ENCODE results near the gene SRGAP3.

GRCh38 chr3:9119331-9119730, 130.1 kb downstream of the SRGAP3 start:
- TF ChIP-seq PATZ1 (CRISPR knock-in tag; IDR thresholded peaks at IDR 0.05; ENCODE audit: borderline replicate concordance): no peak
- no peak for TF ChIP-seq POU6F1 (CRISPR knock-in tag; IDR thresholded peaks at IDR 0.05; ENCODE audit: borderline replicate concordance, low read depth)
- no peak for TF ChIP-seq TSHZ2 (CRISPR knock-in tag; IDR thresholded peaks at IDR 0.05)
- no peak for TF ChIP-seq ISL1 (CRISPR knock-in tag; IDR thresholded peaks at IDR 0.05)
- no peak for TF ChIP-seq OSR1 (CRISPR knock-in tag; IDR thresholded peaks at IDR 0.05)
- no peak for TF ChIP-seq CREB5 (CRISPR knock-in tag; IDR thresholded peaks at IDR 0.05; ENCODE audit: low read depth)
- TF ChIP-seq ARNTL (CRISPR knock-in tag; IDR thresholded peaks at IDR 0.05; ENCODE audit: borderline replicate concordance, low read depth): no peak
- no peak for TF ChIP-seq RARB (CRISPR knock-in tag; IDR thresholded peaks at IDR 0.05)
- TF ChIP-seq ZC3H10 (CRISPR knock-in tag; IDR thresholded peaks at IDR 0.05): no peak
- no peak for TF ChIP-seq PPARA (CRISPR knock-in tag; IDR thresholded peaks at IDR 0.05; ENCODE audit: borderline replicate concordance)
- no peak for TF ChIP-seq ZFP3 (CRISPR knock-in tag; IDR thresholded peaks at IDR 0.05)
- no peak for TF ChIP-seq TOX (CRISPR knock-in tag; IDR thresholded peaks at IDR 0.05; ENCODE audit: borderline replicate concordance)
